GM12874 (cell line): ENCODE data around the gene UGT1A5.

Experiments
- TF ChIP-seq, protein P1 (sequence below): IDR thresholded peaks from 2 replicates; pipeline ENCODE4 v1.5.1; 2011; ENCODE audit warnings: low read depth, mild to moderate bottlenecking, control low read depth, low read length, moderate library complexity; ENCODE audit not compliant: insufficient read depth

Gene UGT1A5

GRCh38 chr2:233743464-233744259 lies 31.0 kb downstream of the UGT1A5 start:
- TF ChIP-seq, protein P1, sequence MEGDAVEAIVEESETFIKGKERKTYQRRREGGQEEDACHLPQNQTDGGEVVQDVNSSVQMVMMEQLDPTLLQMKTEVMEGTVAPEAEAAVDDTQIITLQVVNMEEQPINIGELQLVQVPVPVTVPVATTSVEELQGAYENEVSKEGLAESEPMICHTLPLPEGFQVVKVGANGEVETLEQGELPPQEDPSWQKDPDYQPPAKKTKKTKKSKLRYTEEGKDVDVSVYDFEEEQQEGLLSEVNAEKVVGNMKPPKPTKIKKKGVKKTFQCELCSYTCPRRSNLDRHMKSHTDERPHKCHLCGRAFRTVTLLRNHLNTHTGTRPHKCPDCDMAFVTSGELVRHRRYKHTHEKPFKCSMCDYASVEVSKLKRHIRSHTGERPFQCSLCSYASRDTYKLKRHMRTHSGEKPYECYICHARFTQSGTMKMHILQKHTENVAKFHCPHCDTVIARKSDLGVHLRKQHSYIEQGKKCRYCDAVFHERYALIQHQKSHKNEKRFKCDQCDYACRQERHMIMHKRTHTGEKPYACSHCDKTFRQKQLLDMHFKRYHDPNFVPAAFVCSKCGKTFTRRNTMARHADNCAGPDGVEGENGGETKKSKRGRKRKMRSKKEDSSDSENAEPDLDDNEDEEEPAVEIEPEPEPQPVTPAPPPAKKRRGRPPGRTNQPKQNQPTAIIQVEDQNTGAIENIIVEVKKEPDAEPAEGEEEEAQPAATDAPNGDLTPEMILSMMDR, result no peak

DNA sequence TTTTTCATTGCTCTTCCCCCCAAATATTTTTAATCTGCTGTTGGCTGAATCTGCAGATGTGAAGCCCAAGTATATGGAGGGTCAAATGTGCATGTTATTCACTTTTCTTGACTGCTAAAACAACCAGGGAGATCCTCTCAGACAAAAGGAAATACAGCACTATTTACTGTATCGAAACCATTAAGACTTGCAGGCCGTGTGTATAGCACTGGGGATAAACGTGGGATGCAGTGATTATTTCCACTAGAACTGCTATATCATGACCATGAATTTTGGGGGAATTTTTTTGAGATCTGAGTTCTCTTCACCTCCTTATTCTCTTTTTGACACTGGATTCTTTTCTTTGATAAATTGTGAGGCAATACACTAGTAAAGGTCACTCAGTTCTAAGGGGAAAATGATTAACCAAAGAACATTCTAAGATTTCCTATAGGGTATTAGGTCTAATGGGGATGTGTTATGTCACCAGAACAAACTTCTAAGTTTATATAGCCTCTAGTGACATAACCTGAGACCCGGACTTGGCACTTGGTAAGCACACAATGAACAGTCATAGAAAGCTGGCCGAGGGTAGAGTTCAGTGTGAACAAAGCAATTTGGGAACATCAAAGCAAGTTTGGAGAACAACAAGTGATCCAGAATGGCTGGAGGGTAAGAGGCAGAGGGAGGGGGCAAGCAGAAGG lies 32.5 kb downstream of the UGT1A5 start:
- TF ChIP-seq, protein P1, result no peak

- TF ChIP-seq, protein P1, result no peak
Measured at GRCh38 chr2:233746475-233747282, 34.0 kb downstream of the UGT1A5 start.

GRCh38 chr2:233747283-233747544 lies 34.5 kb downstream of the UGT1A5 start:
- TF ChIP-seq, protein P1, result no peak

GRCh38 chr2:233754872-233755611 lies 42.3 kb downstream of the UGT1A5 start:
- TF ChIP-seq, protein P1, result no peak

DNA sequence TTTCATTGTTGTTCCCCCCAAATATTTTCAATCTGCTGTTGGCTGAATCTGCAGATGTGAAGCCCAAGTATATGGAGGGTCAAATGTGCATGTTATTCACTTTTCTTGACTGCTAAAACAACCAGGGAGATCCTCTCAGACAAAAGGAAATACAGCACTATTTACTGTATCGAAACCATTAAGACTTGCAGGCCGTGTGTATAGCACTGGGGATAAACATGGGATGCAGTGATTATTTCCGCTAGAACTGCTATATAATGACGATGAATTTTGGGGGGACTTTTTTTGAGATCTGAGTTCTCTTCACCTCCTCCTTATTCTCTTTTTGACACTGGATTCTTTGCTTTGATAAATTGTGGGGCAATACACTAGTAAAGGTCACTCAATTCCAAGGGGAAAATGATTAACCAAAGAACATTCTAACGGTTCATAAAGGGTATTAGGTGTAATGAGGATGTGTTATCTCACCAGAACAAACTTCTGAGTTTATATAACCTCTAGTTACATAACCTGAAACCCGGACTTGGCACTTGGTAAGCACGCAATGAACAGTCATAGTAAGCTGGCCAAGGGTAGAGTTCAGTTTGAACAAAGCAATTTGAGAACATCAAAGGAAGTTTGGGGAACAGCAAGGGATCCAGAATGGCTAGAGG lies 43.8 kb downstream of the UGT1A5 start:
- TF ChIP-seq, protein P1, result no peak
